HG02610 (cell line): ENCODE measurements around the gene AMDHD2.

ENCODE experiments used
- ATAC-seq: cut with Tn5 transposase; IDR thresholded peaks from one replicate; pipeline ENCODE4 v1.9.1; 2021; ENCODE audit warnings: mild to moderate bottlenecking, moderate library complexity; ENCODE audit not compliant: unreplicated experiment

Gene AMDHD2

DNA sequence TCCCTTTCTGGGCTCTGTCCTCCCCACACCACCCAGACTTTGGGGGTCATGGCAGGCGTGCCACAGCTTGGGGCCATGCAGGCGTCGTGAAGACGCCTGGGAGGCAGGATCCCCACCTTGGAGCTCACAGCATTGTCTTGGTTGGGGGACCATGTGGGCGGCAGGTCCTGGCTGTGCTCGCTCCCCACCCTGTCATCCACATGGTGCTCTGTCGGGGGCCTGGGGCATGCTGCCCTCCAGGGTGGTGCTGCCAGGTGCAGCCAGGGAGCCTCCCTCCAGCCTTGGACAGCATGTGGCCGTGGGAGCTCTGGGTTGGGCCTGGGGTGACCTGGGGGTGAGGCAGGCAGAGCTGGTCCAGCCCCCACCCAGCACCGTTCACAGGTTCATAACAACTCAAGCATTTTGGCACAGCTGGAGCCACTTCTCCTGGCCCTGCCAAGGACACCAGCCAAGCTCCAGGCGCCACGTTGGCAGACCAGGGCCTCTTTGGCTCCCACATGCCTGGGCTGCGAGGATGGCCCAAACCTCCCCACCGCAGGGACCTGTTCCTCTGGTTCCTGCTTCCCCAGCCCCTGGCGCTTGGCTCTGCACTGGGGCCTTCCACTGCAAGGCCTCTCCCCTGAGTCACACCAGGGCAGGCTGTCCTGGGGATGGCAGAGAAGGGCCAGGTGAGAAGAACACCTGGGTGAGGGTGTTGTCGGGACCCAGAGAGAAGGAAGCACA lies 21.5 kb upstream of the AMDHD2 start:
- ATAC-seq: no peak

- no peak for ATAC-seq
Measured at GRCh38 chr16:2499454-2499853, 20.7 kb upstream of the AMDHD2 start.

- no peak for ATAC-seq
Measured at GRCh38 chr16:2499890-2500429, 20.2 kb upstream of the AMDHD2 start.

GRCh38 chr16:2500430-2500917 lies 19.7 kb upstream of the AMDHD2 start:
- ATAC-seq: no peak

DNA sequence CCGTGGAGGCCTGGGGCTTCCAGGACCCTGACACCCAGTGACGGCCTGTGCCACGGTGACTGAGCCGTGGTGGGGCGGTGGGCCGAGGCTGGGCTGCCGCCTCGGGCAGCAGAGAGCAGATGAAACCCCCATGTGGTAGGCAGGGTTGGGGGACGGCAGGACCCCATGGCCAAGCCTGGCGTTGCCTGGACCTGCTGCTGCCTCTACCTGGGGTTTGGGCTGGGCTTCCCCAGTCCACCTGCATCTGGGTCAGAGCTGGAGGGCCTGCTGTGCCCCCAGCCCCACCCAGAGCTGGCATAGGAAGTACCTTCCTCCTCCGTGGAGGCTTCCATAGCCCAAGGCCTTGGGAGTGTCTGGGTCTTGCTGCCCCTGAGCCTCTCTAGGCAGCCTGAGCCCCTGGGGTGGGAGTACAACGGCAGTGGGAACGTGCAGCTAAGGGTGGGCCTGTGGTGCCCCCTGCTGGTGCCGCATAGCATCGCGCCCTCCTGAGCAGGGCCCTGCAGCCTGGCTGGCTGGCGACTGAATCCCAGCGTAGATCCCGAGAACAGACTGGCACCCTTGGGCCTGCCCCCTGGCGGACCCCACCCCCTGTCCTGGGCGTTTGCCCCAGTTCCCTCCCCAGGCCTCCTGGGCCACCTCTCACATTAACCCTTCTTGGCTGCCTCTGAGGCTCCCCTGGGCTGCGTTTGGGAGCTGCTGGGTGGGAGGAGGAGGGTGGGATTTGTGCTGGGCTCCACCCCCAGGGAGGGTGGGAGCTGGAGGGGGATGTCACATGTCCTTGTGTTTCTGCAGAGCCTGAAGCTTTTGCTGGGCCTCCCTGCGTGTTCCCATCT lies 19.0 kb upstream of the AMDHD2 start:
- ATAC-seq: no peak

DNA sequence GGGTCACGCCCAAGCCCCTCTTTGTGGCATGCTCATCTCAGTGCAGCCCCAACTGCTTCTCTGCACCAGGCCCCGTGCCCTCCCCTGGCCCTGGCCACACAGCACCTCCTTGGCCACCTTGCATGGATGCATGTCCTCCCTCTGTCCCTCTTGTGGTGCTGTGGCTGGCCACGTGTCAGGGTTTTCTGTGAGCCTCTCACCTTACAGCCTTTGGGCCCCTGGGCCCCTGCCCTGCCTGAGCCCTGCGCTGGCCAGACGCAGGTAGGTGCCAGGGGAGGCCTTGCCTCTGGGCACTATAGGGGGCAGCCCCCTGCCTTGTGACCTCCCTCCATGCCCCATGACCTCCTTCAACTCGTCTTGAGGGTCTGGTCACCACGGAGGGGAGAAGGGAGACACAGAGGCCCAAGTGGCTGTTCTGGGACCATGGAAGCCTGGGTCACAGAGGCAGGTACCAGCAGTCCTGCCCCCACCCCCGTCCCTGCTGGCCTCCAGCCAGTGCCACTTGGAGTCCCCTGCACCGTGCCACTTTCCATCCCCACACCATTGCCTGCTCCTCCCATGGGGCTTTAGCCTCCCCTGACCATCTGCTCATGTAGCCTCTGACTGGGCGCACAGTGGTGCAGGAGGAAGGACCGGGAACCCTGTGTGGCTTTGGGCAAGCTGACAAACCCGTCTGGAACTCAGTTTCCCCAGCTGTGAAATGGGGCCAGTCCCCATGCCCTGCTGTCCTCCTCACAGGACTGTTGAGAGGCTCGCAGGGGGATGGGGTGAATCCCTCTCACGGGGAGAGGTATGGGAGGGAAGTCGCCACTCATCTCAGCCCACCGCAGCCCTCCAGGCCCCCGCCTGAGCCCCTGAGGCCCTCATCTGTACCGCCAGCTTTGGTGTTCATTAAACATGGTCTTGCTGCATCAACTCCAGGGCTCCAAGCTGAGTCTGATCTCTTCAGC lies 17.9 kb upstream of the AMDHD2 start:
- no peak for ATAC-seq

DNA sequence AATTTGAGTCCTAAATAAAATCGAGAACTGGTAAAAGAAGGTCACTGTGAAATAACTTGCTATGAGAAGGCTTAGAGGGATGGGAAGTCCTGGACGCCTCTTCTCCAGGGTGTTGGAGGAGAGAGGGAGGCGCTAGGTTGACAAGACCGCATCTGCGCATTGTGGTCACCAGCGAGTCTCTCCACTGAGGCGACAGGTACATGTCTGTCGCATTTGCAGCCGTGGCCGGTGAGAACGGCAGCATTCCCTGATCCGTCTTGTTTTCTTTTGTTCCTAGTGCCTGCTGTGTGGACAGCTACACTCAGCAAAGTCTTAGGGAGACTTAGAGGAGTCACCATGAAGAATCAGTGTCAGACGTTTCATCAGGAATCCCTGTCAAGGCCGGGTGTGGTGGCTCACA lies 14.5 kb upstream of the AMDHD2 start:
- ATAC-seq: no peak

- no peak for ATAC-seq
Measured at GRCh38 chr16:2507052-2507659, 13.0 kb upstream of the AMDHD2 start.

DNA sequence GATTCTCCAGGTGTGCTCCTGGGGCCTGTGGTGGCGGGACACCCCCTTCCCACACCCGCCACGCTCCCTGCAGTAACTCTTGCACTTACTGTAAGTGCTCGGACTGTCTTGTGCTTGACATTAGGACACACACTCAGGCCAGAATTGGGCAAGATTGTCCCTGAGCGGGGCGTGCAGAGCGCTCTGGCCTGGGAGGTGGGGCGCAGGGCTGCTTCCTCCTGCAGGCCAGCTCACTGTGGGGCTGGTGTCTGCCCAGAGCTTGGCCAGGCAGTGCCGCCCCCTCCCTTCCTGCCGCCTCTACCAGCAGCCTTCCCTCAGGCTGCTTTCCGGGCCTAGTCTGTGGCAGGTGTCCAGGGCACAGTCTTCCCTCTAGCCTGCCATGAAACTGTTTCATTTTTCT lies 12.5 kb upstream of the AMDHD2 start:
- ATAC-seq: no peak

- ATAC-seq: no peak
Measured at GRCh38 chr16:2508722-2509400, 11.3 kb upstream of the AMDHD2 start.

DNA sequence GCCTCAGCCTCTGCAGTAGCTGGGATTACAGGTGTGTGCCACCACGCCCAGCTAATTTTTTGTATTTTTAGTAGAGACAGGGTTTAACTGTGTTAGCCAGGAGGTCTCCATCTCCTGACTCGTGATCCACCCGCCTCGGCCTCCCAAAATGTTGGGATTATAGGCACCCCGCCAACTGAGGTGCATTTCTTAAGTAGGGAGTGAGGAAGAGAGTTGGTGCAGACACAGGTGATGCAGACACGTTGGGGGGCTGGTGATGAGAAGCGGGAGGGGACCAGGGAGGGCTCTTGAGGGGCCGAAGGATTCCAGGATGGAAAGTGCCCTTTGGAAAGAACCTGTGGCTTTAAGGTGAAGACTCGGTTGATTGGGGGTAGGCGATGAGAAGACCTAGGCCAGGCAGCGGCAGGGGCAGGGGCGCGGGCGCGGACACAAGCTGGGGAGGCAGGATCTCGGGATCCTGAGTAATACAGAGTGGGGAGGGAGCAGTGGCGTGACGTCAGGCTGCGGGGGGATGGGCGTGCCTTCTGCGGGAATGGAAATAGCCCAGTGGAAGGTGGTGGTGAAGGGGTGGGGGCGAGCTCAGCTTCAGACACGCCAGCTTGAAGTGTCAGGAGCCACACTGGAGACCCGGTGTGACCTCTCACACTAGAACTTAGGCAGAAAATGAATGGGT lies 8.9 kb upstream of the AMDHD2 start:
- ATAC-seq: no peak

DNA sequence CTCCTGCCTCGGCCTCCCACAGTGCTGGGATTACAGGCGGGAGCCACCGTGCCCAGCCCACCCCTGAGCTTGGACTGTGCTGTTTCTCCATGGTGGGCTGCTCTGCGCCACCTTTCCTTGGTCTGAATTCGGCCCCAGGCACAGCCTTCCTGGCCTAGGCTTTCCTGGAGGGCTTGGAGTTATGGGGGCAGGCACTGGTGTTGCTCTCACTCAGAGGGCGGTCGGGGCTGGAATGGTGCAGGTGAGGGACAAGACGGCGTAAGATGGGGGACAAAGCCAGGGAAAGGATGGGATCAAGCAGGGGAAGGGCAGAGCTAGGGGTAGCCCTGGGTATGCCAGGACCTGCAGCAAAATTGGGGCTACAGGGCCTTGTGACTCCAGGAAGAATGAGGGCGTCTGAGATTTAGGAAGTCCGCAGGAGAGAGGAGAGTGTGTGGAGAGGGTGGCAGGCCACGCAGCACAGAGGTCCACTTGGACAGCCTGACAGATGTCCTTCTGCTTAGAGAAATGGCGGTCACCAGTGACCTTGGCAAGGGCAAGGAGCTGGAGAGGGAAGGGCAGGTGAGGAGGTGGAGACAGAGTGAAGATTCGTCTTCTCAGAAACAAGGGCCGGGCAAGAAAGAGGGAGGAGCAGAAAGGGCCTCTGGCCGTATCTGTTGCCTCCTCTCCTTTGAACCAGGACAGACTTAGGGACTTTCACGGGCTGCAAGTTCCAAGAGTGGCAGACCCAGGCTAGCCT lies 8.0 kb upstream of the AMDHD2 start:
- ATAC-seq: no peak

- no peak for ATAC-seq
Measured at GRCh38 chr16:2512735-2513404, 7.3 kb upstream of the AMDHD2 start.

DNA sequence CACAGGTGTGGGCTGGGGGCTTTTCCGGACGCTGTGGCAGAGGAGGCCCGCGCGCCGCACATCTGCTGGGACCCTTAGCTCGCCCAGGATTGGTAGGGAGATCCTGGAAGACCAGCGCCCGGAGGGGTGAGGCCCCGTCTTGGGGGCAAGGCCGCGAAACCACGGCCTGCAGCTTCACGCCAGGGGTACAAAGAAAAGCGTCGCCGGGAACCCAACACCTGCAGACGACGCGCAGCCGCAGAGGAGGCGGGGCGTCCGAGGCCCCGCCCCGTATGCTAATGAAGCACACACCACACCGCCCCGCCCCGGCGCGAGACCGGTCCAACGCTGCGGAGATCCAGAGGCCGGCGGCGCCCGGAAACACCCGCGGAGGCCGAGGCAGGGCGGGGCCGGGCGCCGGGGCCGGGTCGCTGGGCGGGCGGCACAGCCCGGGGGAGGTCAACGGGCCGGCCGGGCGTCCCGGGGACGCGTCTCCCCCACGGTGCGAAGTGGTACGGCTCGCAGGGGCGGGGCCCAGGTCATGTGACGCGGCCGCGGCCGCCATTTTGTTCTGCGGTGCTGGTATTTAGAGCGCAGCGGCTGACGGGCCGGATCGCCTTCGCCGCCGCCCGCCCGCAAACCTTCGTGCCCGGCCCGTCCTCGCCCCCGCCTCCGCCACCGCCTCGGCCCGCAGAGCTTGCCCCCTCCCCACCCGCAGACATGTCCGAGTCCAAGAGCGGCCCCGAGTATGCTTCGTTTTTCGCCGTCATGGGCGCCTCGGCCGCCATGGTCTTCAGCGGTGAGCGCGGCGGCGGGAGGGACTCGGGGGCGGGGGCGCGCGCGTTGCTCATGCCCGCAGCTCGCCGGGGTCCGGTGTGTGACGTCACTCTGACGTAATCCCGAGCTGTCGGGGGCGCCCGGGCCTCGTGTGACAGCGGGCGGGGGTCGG lies 6.5 kb upstream of the AMDHD2 start, which contains the start of gene ATP6V0C:
ATP6V0C (plus strand) TSS at position 548 of the 928 bp plus-strand sequence; CDS start at position 700, 152 bp downstream.
- peak; percentile 61 for ATAC-seq

DNA sequence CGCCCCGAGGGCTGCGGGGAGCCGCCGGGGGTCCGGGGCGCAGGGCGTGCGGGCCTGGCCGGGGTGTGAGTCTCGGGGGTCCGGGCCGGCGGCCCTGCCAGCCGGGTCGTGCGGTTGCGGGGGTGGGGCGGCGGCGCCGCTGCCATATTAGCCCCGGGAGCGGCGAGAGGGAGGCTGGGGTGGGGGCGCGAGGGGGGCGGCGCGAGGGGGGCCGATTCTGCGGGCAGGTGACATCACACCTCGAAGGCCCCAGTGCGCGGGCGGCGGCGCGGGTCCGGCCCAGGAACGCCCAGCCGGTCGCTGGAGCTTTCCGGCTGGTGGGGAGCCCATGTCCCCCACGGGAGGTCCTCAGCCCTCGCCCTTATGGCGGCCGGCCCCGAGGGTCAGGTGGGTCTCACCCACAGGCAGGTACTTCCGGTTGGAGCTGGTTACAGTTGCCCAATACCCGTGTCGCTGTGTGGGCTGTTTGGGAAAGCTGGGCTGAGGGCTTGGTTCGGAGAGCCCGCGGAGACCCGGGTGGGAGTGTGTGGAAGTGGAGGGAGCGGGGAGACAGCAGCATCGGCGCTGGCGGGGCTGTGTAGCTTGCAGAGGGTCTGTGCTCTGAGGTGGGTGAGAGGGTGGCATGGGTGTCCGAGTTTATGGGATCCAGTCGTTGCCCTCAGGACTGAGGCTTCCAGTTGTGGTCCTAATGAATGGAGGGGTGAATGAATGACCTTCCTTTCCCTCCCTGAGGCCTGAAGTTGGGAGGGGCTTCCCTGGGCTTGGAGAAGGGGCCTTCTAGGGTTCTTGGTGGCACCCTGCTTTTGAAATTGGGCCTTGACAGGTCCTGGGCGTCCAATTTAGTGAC lies 5.6 kb upstream of the AMDHD2 start:
- no peak for ATAC-seq
